ENCODE results near the gene KIF3B.
"Not testable (repeated sequence)": the region's sequence is repeated elsewhere in the genome, so short reads cannot be mapped to it uniquely, and the experiment has no call there.

The KIF3B gene

GRCh38 chr20:32354592-32355416 is 77.4 kb downstream of the KIF3B start:
- in situ Hi-C loops (cut with HindIII; ENCODE audit: low sequenced_read_pairs): no loop called here
- H3K4me3 ChIP-seq (ENCODE audit: low read depth, low read length): no peak overlapping the region
- DNase-seq (ENCODE audit: low read depth): no peak
- TF ChIP-seq CTCF (IDR thresholded peaks at IDR 0.05; ENCODE audit: low read depth, low read length, missing control alignments): no peak

GRCh38 chr20:32355417-32355841 is 78.0 kb downstream of the KIF3B start:
- no peak for TF ChIP-seq CTCF (IDR thresholded peaks at IDR 0.05; ENCODE audit: low read depth, low read length, missing control alignments)
- in situ Hi-C loops (cut with HindIII; ENCODE audit: low sequenced_read_pairs): no loop called here
- no peak overlapping the region for H3K4me3 ChIP-seq (ENCODE audit: low read depth, low read length)
- DNase-seq (ENCODE audit: low read depth): no peak

- DNase-seq (ENCODE audit: low read depth): peak; percentile 74
- H3K4me3 ChIP-seq (ENCODE audit: low read depth, low read length); in situ Hi-C loops (cut with HindIII; ENCODE audit: low sequenced_read_pairs): not testable (repeated sequence)
Observed at GRCh38 chr20:32355907-32356621, 78.6 kb downstream of the KIF3B start.

GRCh38 chr20:32356622-32357374 is 79.3 kb downstream of the KIF3B start:
- no peak overlapping the region for H3K4me3 ChIP-seq (ENCODE audit: low read depth, low read length)
- no peak for DNase-seq (ENCODE audit: low read depth)
- TF ChIP-seq CTCF (IDR thresholded peaks at IDR 0.05; ENCODE audit: low read depth, low read length, missing control alignments): no peak
- in situ Hi-C loops (cut with HindIII; ENCODE audit: low sequenced_read_pairs): no loop called here

- H3K4me3 ChIP-seq (ENCODE audit: low read depth, low read length): peak overlapping the region; percentile 95
- in situ Hi-C loops (cut with HindIII; ENCODE audit: low sequenced_read_pairs): no loop called here
- TF ChIP-seq CTCF (IDR thresholded peaks at IDR 0.05; ENCODE audit: low read depth, low read length, missing control alignments): no peak
- DNase-seq (ENCODE audit: low read depth): no peak
Observed at GRCh38 chr20:32357375-32357868, 80.0 kb downstream of the KIF3B start.

- peak within 1 kb of the TSS; percentile 95 for H3K4me3 ChIP-seq (ENCODE audit: low read depth, low read length)
- in situ Hi-C loops (cut with HindIII; ENCODE audit: low sequenced_read_pairs): no loop called here
- DNase-seq (ENCODE audit: low read depth): peak; percentile 92
- no peak for TF ChIP-seq CTCF (IDR thresholded peaks at IDR 0.05; ENCODE audit: low read depth, low read length, missing control alignments)
Observed at GRCh38 chr20:32357869-32358631, 80.6 kb downstream of the KIF3B start, which contains the start of gene ASXL1. ASXL1 (plus strand) TSS chr20:32358331; CDS start chr20:32358776, 445 bp downstream.

Data from astrocyte of the cerebellum (primary cell).